ENCODE data around the gene OR10K1.
"Not testable (repeated sequence)": the region's sequence is repeated elsewhere in the genome, so short reads cannot be mapped to it uniquely, and the experiment has no call there.

OR10K1 gene, protein sequence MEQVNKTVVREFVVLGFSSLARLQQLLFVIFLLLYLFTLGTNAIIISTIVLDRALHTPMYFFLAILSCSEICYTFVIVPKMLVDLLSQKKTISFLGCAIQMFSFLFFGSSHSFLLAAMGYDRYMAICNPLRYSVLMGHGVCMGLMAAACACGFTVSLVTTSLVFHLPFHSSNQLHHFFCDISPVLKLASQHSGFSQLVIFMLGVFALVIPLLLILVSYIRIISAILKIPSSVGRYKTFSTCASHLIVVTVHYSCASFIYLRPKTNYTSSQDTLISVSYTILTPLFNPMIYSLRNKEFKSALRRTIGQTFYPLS

DNA sequence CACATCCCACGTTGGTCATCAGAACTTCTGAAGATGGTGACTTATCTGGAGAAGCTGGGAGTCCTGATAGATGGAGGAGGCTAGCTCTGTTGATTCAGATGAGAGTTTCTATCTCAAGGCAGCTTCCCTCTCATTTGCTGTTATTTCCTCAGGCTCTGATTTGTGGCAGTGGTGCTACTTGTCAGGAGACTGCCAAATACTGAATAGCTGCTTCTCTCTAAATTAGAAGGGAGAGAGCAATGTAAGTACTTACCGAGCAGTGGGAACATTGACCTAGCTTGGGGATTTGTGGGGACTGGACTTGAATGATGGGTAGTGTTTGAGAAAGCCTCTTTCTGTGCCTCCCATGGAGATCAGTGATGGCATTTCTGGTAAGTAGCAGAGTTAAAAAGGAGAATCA lies at the start of gene OR10K1:
TSS of gene OR10K1 (plus strand) at position 301 of the 400 bp plus-strand sequence. CDS start 3,728 bp downstream, outside the sequence.
- Histone ChIP-seq H3K36me3 (ENCODE audit: insufficient read depth, low read length) (no peaks in the 10 kb centered on the region), H3K9ac (ENCODE audit: low read depth, low read length) (no peak within 1 kb of the TSS), H3K9me3 (ENCODE audit: control insufficient read depth, insufficient read depth, low read length) (no peaks in the 10 kb centered on the region), H3K4me1 (ENCODE audit: insufficient read depth, low read length) (no peaks in the 10 kb centered on the region)

DNA sequence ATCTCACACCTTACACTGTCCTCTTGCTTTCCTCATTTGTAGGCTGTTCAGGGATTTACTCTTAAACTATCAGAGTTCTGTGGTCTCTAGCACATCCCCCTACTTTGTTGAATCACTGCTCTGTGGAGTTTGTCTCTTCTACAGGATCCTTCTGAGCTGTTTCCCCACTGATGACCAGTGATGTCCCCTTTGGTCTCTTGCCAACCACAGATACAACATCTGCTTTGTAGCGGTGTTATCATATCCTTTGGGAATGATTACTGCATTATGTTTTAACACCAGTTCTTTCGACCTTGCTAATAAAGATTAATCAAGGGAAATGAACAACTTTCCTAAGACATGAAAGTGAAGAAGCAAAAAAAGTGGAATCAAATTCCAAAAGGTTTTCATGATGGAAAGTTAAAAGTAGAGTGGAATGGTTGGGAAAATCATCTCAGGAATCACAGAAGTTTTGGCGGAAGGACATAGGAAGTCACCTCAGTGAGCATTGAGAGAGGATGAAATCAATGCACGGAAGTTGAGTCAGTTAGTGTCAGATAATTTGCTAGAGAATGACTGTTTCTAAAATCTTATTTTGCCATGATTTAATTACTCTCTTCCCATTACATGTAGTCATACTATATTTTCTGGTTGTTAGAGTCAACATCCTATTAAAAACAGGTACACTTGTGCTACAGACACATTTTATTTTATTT lies 46.8 kb upstream of the OR10K1 start:
- no peaks in the 10 kb centered on the region for H3K9me3 ChIP-seq (ENCODE audit: control insufficient read depth, insufficient read depth, low read length)
- no peaks in the 10 kb centered on the region for H3K4me1 ChIP-seq (ENCODE audit: insufficient read depth, low read length)
- no peak overlapping the region for H3K9ac ChIP-seq (ENCODE audit: low read depth, low read length)
- H3K36me3 ChIP-seq (ENCODE audit: insufficient read depth, low read length) = no peaks in the 10 kb centered on the region

DNA sequence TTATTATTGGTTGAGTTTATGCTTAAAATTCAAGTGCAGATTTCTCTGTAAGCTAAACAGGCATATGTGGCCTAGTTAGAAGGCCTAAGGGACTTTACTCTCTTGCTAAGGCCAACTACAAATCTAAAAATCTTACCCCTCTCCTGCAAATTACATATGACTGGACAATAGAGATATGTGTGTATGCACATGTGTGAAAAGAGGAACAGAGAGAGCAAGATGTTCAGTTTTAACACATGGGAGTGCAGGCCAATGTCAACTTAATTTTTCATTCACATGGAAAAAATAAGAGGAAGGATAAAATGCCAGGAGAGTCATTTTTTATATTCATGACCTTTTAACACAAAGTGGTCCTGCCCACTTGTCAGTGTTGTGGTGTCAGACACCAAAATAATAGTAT lies 44.0 kb upstream of the OR10K1 start:
- no peak overlapping the region for H3K9ac ChIP-seq (ENCODE audit: low read depth, low read length)
- H3K9me3 ChIP-seq (ENCODE audit: control insufficient read depth, insufficient read depth, low read length) = no peaks in the 10 kb centered on the region
- H3K4me1 ChIP-seq (ENCODE audit: insufficient read depth, low read length) = peaks cover 5% of the 10 kb centered on the region; the same call in 1 of the 2 replicates
- no peaks in the 10 kb centered on the region for H3K36me3 ChIP-seq (ENCODE audit: insufficient read depth, low read length)

DNA sequence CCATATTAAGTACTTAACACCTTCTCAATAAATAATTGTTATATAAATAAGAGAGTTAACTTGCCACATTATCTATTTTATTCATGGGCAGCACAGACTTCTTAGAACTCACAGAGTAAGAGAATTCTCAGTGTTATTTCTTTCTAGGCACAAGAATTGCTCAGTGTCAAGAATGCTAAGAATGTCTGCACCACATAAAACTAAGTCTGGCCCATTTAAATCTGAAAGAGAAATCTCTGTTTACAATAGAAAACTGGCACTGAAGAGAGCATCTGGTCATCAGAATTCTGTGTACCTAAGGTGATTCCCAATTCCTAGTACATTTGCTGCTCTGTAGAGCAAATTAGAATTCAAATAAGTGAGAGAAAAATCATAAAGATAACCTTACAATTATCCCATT lies 39.4 kb upstream of the OR10K1 start:
- Histone ChIP-seq H3K4me1 (ENCODE audit: insufficient read depth, low read length) (peaks cover 23% of the 10 kb centered on the region; the same call in 1 of the 2 replicates), H3K36me3 (ENCODE audit: insufficient read depth, low read length) (no peaks in the 10 kb centered on the region), H3K9ac (ENCODE audit: low read depth, low read length) (no peak overlapping the region), H3K9me3 (ENCODE audit: control insufficient read depth, insufficient read depth, low read length) (no peaks in the 10 kb centered on the region)

DNA sequence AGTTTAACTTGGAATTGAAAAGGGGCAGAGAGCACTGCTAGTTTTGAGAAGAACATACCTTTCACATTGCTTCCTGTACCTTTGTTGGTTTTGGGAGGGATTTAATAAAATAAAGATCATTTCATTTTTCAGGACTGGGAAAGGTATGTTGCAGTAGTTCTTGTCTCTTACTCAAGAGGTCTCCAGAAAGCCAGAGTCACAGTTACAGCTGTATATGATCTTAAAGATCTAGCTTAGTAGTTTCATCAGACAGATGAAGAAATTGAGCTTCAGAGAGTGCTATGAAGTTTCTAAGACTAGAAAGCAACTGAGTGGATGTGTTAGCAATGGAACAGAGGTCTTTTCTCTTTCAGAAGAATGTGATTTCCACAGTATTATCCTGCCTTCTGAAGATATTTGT lies 36.6 kb upstream of the OR10K1 start:
- H3K9ac ChIP-seq (ENCODE audit: low read depth, low read length) = no peak overlapping the region
- H3K9me3 ChIP-seq (ENCODE audit: control insufficient read depth, insufficient read depth, low read length) = no peaks in the 10 kb centered on the region
- H3K36me3 ChIP-seq (ENCODE audit: insufficient read depth, low read length) = no peaks in the 10 kb centered on the region
- peaks cover 23% of the 10 kb centered on the region; the same call in 1 of the 2 replicates for H3K4me1 ChIP-seq (ENCODE audit: insufficient read depth, low read length)

DNA sequence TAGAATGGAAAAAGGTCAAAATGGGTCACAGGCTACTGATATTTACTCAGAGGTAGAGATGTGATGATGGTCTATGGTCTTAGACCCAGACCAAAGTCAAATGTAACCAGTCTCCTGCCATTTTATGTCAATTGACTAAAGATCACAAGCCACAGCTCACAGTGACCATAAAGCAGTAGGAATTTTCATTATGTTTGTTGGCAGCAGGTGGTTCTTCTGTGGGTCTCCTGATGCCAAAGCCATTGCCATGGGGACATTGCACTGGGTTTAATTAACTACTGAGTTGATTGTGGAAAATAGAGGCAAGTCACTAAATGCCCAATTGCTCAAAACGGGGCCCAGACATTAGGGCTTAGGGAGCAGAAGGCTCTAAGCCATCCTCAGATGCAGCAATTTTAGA lies 35.5 kb upstream of the OR10K1 start, which contains the start of gene OR10K2:
TSS of gene OR10K2 (minus strand) at position 101 of the 400 bp plus-strand sequence. CDS start 5,371 bp downstream, outside the sequence.
- Histone ChIP-seq H3K4me1 (ENCODE audit: insufficient read depth, low read length) (peaks cover 23% of the 10 kb centered on the region; the same call in 1 of the 2 replicates), H3K9me3 (ENCODE audit: control insufficient read depth, insufficient read depth, low read length) (no peaks in the 10 kb centered on the region), H3K9ac (ENCODE audit: low read depth, low read length) (no peak within 1 kb of the TSS), H3K36me3 (ENCODE audit: insufficient read depth, low read length) (no peaks in the 10 kb centered on the region)

DNA sequence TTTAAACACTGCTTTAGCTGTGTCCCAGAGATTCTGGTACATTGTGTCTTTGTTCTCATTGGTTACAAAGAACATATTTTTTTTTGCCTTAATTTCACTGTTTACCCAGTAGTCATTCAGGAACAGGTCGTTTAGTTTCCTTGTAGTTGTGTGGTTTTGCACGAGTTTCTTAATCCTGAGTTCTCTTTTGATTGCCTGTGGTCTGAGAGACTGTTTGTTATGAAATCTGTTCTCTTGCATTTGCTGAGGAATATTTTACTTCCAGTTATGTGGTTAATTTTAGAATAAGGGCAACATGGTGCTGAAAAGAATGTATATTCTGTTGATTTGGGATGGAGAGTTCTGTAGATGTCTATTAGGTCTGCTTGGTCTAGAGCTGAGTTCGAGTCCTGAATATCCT lies 31.5 kb upstream of the OR10K1 start:
- H3K4me1 ChIP-seq (ENCODE audit: insufficient read depth, low read length); H3K36me3 ChIP-seq (ENCODE audit: insufficient read depth, low read length); H3K9me3 ChIP-seq (ENCODE audit: control insufficient read depth, insufficient read depth, low read length); H3K9ac ChIP-seq (ENCODE audit: low read depth, low read length): not testable (repeated sequence)

DNA sequence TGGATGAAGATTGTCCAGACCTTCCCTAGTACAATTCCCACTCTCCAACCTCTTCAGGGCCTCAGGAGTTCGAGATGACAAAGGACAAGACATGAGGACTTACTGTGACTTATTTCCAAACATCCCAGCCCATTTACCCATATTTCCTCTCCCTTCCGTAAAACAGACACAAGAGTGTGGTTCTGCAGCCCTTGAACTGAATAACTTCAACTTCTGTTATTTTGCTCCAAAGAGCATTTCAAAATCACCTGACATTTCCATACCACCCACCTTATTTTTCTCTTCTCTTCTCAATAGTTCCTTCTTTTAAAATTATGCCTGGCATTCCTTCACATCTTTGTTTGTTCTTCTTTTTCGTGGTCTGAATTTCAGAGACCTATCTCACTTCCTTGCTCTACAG lies 26.9 kb upstream of the OR10K1 start:
- Histone ChIP-seq H3K36me3 (ENCODE audit: insufficient read depth, low read length) (no peaks in the 10 kb centered on the region), H3K4me1 (ENCODE audit: insufficient read depth, low read length) (no peaks in the 10 kb centered on the region), H3K9me3 (ENCODE audit: control insufficient read depth, insufficient read depth, low read length) (no peaks in the 10 kb centered on the region), H3K9ac (ENCODE audit: low read depth, low read length) (no peak overlapping the region)

DNA sequence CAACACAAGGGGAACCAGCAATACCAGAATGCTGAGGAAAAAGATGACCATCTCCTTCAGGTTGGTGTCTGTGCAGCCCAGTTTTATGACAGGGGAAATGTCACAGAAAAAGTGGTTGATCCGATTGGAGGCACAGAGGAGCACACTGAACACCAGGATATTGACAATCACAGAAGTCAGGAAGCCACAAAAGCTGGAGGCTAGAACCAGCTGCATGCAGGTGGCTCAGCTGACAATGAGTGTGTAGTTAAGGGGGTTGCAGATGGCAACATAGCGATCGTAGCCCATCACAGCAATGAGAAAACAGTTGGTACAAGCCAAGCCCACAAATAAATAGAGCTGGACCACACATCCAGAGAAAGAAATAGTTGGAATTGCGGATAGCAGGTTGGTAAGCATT lies 16.3 kb upstream of the OR10K1 start:
- Histone ChIP-seq H3K9me3 (ENCODE audit: control insufficient read depth, insufficient read depth, low read length) (no peaks in the 10 kb centered on the region), H3K36me3 (ENCODE audit: insufficient read depth, low read length) (no peaks in the 10 kb centered on the region), H3K4me1 (ENCODE audit: insufficient read depth, low read length) (no peaks in the 10 kb centered on the region), H3K9ac (ENCODE audit: low read depth, low read length) (no peak overlapping the region)

DNA sequence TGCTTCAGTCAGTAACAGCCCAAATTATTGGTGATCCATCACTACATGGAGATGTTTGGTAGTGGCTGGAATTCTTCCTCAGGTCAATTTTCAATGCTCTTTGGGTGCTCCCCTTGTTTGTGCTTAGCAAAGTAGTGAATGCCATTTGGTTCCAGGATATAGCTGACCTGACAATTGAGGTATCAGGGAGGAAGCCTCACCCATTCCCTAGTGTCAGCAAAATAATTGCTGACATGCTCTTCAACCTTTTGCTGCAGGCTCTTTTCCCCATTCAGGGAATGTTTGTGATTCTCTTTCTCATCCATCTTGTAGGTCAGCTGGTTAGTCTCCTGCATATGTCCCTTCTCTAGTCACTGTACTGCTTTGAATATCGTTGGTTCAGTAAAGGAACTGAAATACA lies 7.1 kb upstream of the OR10K1 start:
- no peak overlapping the region for H3K9ac ChIP-seq (ENCODE audit: low read depth, low read length)
- no peaks in the 10 kb centered on the region for H3K36me3 ChIP-seq (ENCODE audit: insufficient read depth, low read length)
- H3K4me1 ChIP-seq (ENCODE audit: insufficient read depth, low read length) = no peaks in the 10 kb centered on the region
- H3K9me3 ChIP-seq (ENCODE audit: control insufficient read depth, insufficient read depth, low read length) = peaks cover 2% of the 10 kb centered on the region; the same call in 1 of the 2 replicates

DNA sequence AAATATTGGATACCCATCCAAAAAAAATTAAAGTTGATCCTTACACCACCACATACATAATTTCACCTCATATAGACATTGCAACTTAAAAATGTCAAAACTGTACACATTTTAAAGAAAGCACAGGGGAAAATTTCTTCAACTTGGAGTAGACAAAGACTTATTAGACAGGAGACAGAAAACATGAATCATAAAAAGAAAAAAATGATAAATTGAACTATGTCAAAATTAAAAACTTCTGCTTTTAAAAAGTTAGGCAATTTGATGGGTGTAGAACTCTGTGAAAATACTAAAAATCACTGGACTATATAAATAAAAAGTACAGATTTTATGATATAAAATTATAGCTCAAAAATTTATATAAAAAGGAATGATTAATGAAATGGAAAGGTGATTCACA lies 4.4 kb upstream of the OR10K1 start:
- no peaks in the 10 kb centered on the region for H3K36me3 ChIP-seq (ENCODE audit: insufficient read depth, low read length)
- no peaks in the 10 kb centered on the region for H3K4me1 ChIP-seq (ENCODE audit: insufficient read depth, low read length)
- no peak overlapping the region for H3K9ac ChIP-seq (ENCODE audit: low read depth, low read length)
- H3K9me3 ChIP-seq (ENCODE audit: control insufficient read depth, insufficient read depth, low read length) = no peaks in the 10 kb centered on the region

DNA sequence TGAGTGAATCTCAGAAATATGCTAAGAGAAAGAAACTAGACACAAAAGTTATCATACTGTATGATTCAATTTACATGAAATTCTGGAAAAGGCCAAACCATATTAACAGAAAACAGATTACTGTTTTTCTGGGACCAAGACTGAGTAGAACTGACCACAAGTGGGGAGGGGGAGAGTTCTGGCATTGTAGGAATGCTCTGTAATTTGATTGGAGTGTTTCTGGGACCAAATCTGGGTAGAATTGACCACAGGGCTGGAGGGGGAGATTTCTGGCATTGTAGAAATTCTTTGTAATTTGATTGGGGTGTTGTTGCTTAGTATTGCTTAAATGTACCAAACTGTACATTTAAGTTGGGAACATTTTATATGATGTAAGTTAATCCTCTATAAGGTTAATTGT lies 3.4 kb upstream of the OR10K1 start:
- Histone ChIP-seq H3K9ac (ENCODE audit: low read depth, low read length) (no peak overlapping the region), H3K4me1 (ENCODE audit: insufficient read depth, low read length) (no peaks in the 10 kb centered on the region), H3K36me3 (ENCODE audit: insufficient read depth, low read length) (no peaks in the 10 kb centered on the region), H3K9me3 (ENCODE audit: control insufficient read depth, insufficient read depth, low read length) (no peaks in the 10 kb centered on the region)

DNA sequence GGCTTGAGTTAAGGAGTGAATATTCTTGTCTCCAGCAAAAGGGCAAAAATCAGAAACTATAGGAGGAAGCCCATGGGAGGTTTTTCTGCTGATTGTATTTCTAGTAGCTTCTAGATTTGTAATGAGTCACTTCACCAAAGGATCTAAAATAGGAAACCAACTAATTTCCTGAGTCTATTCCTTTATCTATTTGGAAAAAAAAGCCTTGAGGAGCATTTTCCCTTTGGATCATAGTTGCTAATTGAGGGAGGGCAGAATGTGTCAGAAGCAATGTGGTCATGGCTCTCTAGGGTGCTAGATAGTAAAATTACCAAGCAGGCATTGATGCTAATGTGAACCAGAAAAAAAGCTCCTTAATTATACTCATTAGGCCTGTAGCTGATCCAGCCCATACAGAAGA lies 10.3 kb downstream of the OR10K1 start, which contains the start of gene OR10R2:
TSS of gene OR10R2 (plus strand) at position 301 of the 400 bp plus-strand sequence. CDS start 106 bp downstream, outside the sequence.
- Histone ChIP-seq H3K9me3 (ENCODE audit: control insufficient read depth, insufficient read depth, low read length) (no peaks in the 10 kb centered on the region), H3K9ac (ENCODE audit: low read depth, low read length) (no peak within 1 kb of the TSS), H3K36me3 (ENCODE audit: insufficient read depth, low read length) (no peaks in the 10 kb centered on the region), H3K4me1 (ENCODE audit: insufficient read depth, low read length) (no peaks in the 10 kb centered on the region)

DNA sequence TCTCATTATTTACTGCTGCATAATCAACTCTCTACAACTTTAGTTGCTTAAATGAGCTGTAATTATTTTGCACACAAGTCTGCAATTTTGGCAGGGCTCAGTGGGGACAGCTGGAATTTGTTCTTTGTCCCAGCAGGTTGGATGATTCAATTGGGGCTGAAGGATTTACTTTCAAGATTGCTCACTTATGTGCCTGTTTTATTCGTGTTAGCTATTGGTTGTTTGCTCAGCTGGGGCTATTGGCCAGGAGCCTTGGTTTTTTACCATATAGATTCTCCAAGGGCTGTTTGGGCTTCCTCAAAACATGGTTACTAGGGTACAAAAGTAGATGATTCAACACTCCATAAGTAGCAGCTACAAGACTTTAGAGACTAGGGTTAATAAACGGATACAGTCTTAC lies 23.8 kb downstream of the OR10K1 start:
- Histone ChIP-seq H3K9ac (ENCODE audit: low read depth, low read length) (no peak overlapping the region), H3K4me1 (ENCODE audit: insufficient read depth, low read length) (no peaks in the 10 kb centered on the region), H3K36me3 (ENCODE audit: insufficient read depth, low read length) (no peaks in the 10 kb centered on the region), H3K9me3 (ENCODE audit: control insufficient read depth, insufficient read depth, low read length) (no peaks in the 10 kb centered on the region)

DNA sequence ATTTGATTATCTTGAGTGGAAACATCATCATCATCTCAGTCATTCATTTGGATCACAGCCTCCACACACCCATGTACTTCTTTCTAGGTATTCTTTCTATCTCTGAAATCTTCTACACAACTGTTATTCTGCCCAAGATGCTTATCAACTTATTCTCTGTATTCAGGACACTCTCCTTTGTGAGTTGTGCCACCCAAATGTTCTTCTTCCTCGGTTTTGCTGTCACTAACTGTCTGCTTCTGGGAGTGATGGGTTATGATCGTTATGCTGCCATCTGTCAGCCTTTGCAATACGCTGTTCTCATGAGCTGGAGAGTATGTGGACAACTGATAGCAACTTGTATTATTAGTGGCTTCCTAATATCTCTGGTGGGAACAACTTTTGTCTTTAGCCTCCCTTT lies 29.7 kb downstream of the OR10K1 start:
- Histone ChIP-seq H3K9ac (ENCODE audit: low read depth, low read length) (no peak overlapping the region), H3K36me3 (ENCODE audit: insufficient read depth, low read length) (no peaks in the 10 kb centered on the region), H3K4me1 (ENCODE audit: insufficient read depth, low read length) (no peaks in the 10 kb centered on the region), H3K9me3 (ENCODE audit: control insufficient read depth, insufficient read depth, low read length) (no peaks in the 10 kb centered on the region)
